Upper lobe of left lung (tissue), 6 donors: ENCODE data around the gene CERS3. TPM values are rescaled to one million over a fixed set of nuclear protein-coding genes. Genes with fewer than 3 reads are reported as not detected.

Experiments
- ATAC-seq, 2 donors: fragments of 200-7000 bp; cut with Tn5 transposase; one replicate each; pipeline ENCODE4 v1.9.1; 2022; ENCODE audit warnings: mild to moderate bottlenecking in 2 of 2, moderate library complexity in 2 of 2; ENCODE audit not compliant: low FRiP score in 2 of 2
- DNase-seq, 2 donors: peaks; one replicate each; pipeline ENCODE4 v3.0.0-alpha.2; 2019 to 2020
- H3K27ac ChIP-seq, 4 donors: fragments of 200-600 bp; sonication (generic); one replicate each; pipeline ENCODE4 v1.5.1; 2016 to 2019
- H3K27me3 ChIP-seq, 4 donors: fragments of 200-600 bp; sonication (generic); one replicate each; pipeline ENCODE4 v1.5.1; 2017 to 2019
- H3K36me3 ChIP-seq, 4 donors: fragments of 200-600 bp; sonication (generic); one replicate each; pipeline ENCODE4 v1.5.1; 2016 to 2019
- H3K4me1 ChIP-seq, 4 donors: fragments of 200-600 bp; sonication (generic); one replicate each; pipeline ENCODE4 v1.5.1; 2018 to 2019
- H3K4me3 ChIP-seq, 4 donors: fragments of 200-600 bp; sonication (generic); one replicate each; pipeline ENCODE4 v1.5.1; 2017 to 2019; ENCODE audit warnings: mild to moderate bottlenecking in 2 of 4, moderate library complexity in 1 of 4
- H3K9me3 ChIP-seq, 4 donors: fragments of 200-600 bp; sonication (generic); one replicate each; pipeline ENCODE4 v1.5.1; 2018 to 2019
- EP300 ChIP-seq, 4 donors: sonication (generic); formaldehyde crosslinking; IDR thresholded peaks; one replicate each; pipeline ENCODE4 v1.5.1; 2017; ENCODE audit warnings: antibody characterized with exemption in 4 of 4, control low read depth in 2 of 4
- POLR2A ChIP-seq, 4 donors: fragments of 450-650 bp; IDR thresholded peaks; one replicate each; pipeline ENCODE4 v1.5.1; 2016 to 2017; ENCODE audit warnings: antibody characterized with exemption in 4 of 4, mild to moderate bottlenecking in 2 of 4
- POLR2AphosphoS5 ChIP-seq, 2 donors: sonication (generic); formaldehyde crosslinking; IDR thresholded peaks; one replicate each; pipeline ENCODE4 v1.5.1; 2017; ENCODE audit warnings: antibody characterized with exemption in 2 of 2
- WGBS, 2 donors: methylation state at CpG; one replicate each; pipeline ENCODE4 v1.1.5; 2017 to 2018; 5-methylcytosine and 5-hydroxymethylcytosine counted together
- total RNA-seq, 6 donors: library from RNA; depleted of rRNA in 4 of 6; stranded (reverse); fragments of >200 nt in 4 of 6; gene quantifications; one replicate each; pipeline versions ENCODE4 v1.1.0 to v1.2.1, GENCODE V29; 2016 to 2021
- TF ChIP-seq, protein P1 (sequence below), 6 experiments: fragments of 450-650 bp in 4 of 6; fragments of 200-600 bp in 2 of 6; sonication (generic) in 2 of 6; IDR thresholded peaks; one replicate each; pipeline ENCODE4 v1.5.1; 2016 to 2019; ENCODE audit warnings: antibody characterized with exemption in 6 of 6
- donor health status: DM: no; HTN: no; CAD: no; lungs with moderate emphysema.
- donor health status: DM: no; HTN: yes; CAD: no; lungs with severe emphysema.

CERS3 gene
- total RNA-seq, result under 1 TPM in 1 of 6 donors, not detected in 5; 0.33 TPM

GRCh38 chr15:100528833-100529428, at the start of gene CERS3:
Gene CERS3, minus strand, starts transcription at chr15:100528950. Its CDS starts 27,101 bp downstream, at chr15:100501849.
- no peak for ATAC-seq
- no peak within 1 kb of the TSS for H3K27ac ChIP-seq
- no peaks in the 10 kb centered on the region for H3K4me1 ChIP-seq
- TF ChIP-seq POLR2AphosphoS5 (IDR thresholded peaks at IDR 0.05) (no peak), POLR2A (IDR thresholded peaks at IDR 0.05) (no peak)
- TF ChIP-seq, protein P1, sequence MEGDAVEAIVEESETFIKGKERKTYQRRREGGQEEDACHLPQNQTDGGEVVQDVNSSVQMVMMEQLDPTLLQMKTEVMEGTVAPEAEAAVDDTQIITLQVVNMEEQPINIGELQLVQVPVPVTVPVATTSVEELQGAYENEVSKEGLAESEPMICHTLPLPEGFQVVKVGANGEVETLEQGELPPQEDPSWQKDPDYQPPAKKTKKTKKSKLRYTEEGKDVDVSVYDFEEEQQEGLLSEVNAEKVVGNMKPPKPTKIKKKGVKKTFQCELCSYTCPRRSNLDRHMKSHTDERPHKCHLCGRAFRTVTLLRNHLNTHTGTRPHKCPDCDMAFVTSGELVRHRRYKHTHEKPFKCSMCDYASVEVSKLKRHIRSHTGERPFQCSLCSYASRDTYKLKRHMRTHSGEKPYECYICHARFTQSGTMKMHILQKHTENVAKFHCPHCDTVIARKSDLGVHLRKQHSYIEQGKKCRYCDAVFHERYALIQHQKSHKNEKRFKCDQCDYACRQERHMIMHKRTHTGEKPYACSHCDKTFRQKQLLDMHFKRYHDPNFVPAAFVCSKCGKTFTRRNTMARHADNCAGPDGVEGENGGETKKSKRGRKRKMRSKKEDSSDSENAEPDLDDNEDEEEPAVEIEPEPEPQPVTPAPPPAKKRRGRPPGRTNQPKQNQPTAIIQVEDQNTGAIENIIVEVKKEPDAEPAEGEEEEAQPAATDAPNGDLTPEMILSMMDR (IDR thresholded peaks at IDR 0.05), result no peak
- 82 to 90% methylated on average over 10 of the region's 10 CpGs for WGBS, 2 donors
- H3K27me3 ChIP-seq, result no peaks in the 10 kb centered on the region
- DNase-seq, result no peak
- no peaks in the 10 kb centered on the region for H3K9me3 ChIP-seq
- H3K4me3 ChIP-seq, result no peak within 1 kb of the TSS
- H3K36me3 ChIP-seq, result no peaks in the 10 kb centered on the region

DNA sequence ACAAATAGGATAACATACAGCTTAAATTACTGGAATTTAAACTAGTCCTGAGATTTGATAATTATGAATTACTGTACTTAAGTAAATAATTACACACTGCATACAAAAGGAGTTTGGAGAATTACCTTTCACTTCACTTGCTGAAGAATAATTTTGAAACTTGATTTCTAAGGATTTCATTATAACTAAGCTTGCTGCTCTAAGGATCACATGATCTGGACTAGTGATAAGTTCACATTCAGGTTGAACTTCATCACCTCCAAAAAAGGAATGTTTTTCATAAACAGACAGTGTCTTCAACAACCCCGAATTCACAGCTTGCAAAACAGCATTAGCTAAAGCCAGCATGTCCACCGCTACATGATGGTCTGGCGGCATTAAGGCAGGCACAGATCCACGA, 44.8 kb upstream of the CERS3 start:
- H3K4me3 ChIP-seq, result no peak overlapping the region
- H3K36me3 ChIP-seq, result peaks cover 0 to 35% (median 9%) of the 10 kb centered on the region in 4 donors
- WGBS, 2 donors, result 89 to 93% methylated on average over 4 of the region's 4 CpGs
- no peak for ATAC-seq
- no peaks in the 10 kb centered on the region for H3K27me3 ChIP-seq
- H3K4me1 ChIP-seq, result no peaks in the 10 kb centered on the region
- H3K27ac ChIP-seq, result no peak overlapping the region
- TF ChIP-seq POLR2A (IDR thresholded peaks at IDR 0.05), result no peak
- TF ChIP-seq EP300 (IDR thresholded peaks at IDR 0.05), result no peak
- TF ChIP-seq POLR2AphosphoS5 (IDR thresholded peaks at IDR 0.05), result no peak
- TF ChIP-seq, protein P1 (IDR thresholded peaks at IDR 0.05), result no peak
- no peaks in the 10 kb centered on the region for H3K9me3 ChIP-seq
- no peak for DNase-seq

DNA sequence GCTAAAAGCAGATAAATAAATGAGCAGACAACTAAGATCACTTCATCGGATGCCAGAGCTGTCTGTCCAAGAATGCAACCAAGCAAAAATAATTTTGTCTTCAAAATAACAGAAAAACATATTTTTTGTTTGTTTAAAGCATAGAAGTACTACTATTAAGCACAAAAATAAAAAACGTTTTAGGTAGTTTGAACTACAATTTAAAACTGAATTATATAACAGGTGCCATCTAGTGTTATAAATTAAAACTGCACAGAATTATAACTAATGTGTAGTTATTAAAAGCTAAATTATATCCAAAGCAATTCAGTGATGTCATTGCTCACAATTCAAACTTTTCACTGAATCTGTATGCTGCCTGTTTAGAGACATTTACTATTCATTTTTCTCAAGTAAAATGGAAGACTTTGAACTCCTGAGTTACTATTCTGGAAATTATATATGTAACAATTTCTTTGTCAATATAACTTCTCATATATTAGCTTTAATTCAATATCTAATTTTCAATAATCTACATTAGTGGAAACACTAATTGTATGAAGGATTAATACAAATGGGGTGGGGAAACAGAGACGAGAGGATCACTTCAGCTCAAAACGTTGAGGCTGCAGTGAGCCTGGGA, 43.7 kb upstream of the CERS3 start:
- 63 to 67% methylated on average over 4 of the region's 4 CpGs for WGBS, 2 donors
- Histone ChIP-seq H3K27ac (no peak overlapping the region), H3K9me3 (no peaks in the 10 kb centered on the region), H3K27me3 (no peaks in the 10 kb centered on the region), H3K4me3 (no peak overlapping the region), H3K36me3 (peaks cover 0 to 39% (median 10%) of the 10 kb centered on the region in 4 donors), H3K4me1 (no peaks in the 10 kb centered on the region)
- DNase-seq (no peak), ATAC-seq (no peak)
- no peak for TF ChIP-seq EP300 (IDR thresholded peaks at IDR 0.05)
- no peak for TF ChIP-seq POLR2A (IDR thresholded peaks at IDR 0.05)
- TF ChIP-seq, protein P1 (IDR thresholded peaks at IDR 0.05), result peak in 5 of 6 experiments; percentile 26 to 45 (median 35)
- TF ChIP-seq POLR2AphosphoS5 (IDR thresholded peaks at IDR 0.05), result no peak

DNA sequence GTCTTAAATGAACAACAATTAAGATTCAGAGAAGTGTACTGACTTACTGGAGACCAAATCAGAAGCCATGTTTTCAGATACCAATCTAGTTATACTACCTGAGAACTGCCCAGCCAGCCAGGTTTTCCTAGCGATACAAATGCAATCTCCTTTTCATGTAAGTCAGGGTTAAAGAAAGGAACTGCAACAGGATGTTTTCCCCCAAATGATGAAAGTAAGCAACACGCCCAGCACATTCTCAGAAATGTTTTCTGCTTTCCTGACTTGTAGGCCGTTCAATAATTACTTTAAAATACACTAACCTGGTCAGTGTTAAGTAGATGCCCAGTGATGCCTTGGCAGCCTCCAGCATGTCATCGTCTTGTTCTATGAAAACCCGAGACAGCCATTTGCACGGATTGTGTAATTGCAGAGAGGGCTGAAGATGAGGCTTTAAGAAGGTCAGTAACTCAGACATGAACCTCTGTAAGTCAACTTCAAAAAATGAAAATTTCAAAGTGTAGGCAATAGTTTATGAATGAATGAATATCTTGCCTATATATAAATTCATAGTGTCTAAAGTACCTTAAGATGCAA, 42.9 kb upstream of the CERS3 start:
- Histone ChIP-seq H3K27ac (no peak overlapping the region), H3K36me3 (peaks cover 0 to 39% (median 10%) of the 10 kb centered on the region in 4 donors), H3K27me3 (no peaks in the 10 kb centered on the region), H3K4me1 (no peaks in the 10 kb centered on the region), H3K4me3 (no peak overlapping the region), H3K9me3 (no peaks in the 10 kb centered on the region)
- no peak for DNase-seq
- ATAC-seq, result no peak
- TF ChIP-seq EP300 (IDR thresholded peaks at IDR 0.05) (no peak), POLR2A (IDR thresholded peaks at IDR 0.05) (no peak), POLR2AphosphoS5 (IDR thresholded peaks at IDR 0.05) (no peak)
- TF ChIP-seq, protein P1 (IDR thresholded peaks at IDR 0.05), result no peak
- WGBS, 2 donors, result 79 to 88% methylated on average over 6 of the region's 6 CpGs
